K562 (cell line): ENCODE data around the gene EPB41L4A. TPM values are rescaled to one million over a fixed set of nuclear protein-coding genes. Genes with fewer than 3 reads are reported as not detected.

Source experiments
- ATAC-seq: fragments of 200-7000 bp; cut with Tn5 transposase; 3 replicates; pipeline ENCODE4 v1.9.1; 2020; ENCODE audit warnings: moderate library complexity
- BruUV-seq: library from RNA; stranded (reverse); fragments of 400-500 nt; replicated peaks from 2 replicates; lab custom pipeline; 2021; lab: Mats Ljungman, UMichigan
- CTCF ChIA-PET: fragments of 300-600 bp; formaldehyde crosslinking; extraction: SDS; loops from one replicate; lab custom pipeline; 2021; ENCODE audit warnings: low intra/inter-chr PET ratio; lab: Yijun Ruan, JAX
- POLR2A ChIA-PET: fragments of 300-600, 350-650 bp; sonication (Branson Sonifier 250); formaldehyde crosslinking; extraction: SDS; loops from one replicate; lab custom pipeline; 2021; ENCODE audit warnings: antibody characterized with exemption, inconsistent platforms; lab: Yijun Ruan, JAX
- DNase-seq, 4 experiments: peaks; one replicate each; pipeline versions ENCODE4 v3.0.0 to v3.0.0-alpha.2; 2011 to 2018; ENCODE audit warnings: low spot score in 3 of 4, mixed read lengths in 3 of 4; ENCODE audit errors: extremely low read depth in 1 of 4
- FAIRE-seq: peaks from 2 replicates; lab custom pipeline; 2011; peaks lifted over from hg19 to GRCh38; lab: Jason Lieb, UNC
- H2AFZ ChIP-seq: 2 replicates; pipeline ENCODE4 v1.6.0; 2011; ENCODE audit warnings: low read depth, low read length, control low read depth, inconsistent platforms
- H3K27ac ChIP-seq: fragments of 200-600 bp; 3 replicates; pipeline ENCODE4 v1.8.0; 2011; ENCODE audit warnings: low read depth, mild to moderate bottlenecking, control low read depth, inconsistent platforms, low read length, moderate library complexity, mixed read lengths; ENCODE audit errors: extremely low read depth
- H3K27me3 ChIP-seq, 2 experiments: fragments of 300-600 bp in 1 of 2; 2 replicates in 1 of 2; 3 replicates in 1 of 2; pipeline versions ENCODE4 v1.6.0 to v1.8.0; 2011; ENCODE audit warnings: inconsistent platforms in 2 of 2, low read length in 2 of 2, mild to moderate bottlenecking in 1 of 2, mixed read lengths in 1 of 2, moderate library complexity in 1 of 2; ENCODE audit not compliant: control insufficient read depth in 2 of 2, insufficient read depth in 2 of 2
- H3K36me3 ChIP-seq: fragments of 300-600 bp; 3 replicates; pipeline ENCODE4 v1.8.0; 2011; ENCODE audit warnings: mild to moderate bottlenecking, low read length, inconsistent platforms; ENCODE audit not compliant: control insufficient read depth, insufficient read depth
- H3K4me1 ChIP-seq, 2 experiments: fragments of 200-600 bp in 1 of 2; replicated peaks in 1 of 2; 2 replicates in 1 of 2; 3 replicates in 1 of 2; pipeline versions ENCODE4 v1.5.1 to v1.8.0; 2011; ENCODE audit warnings: inconsistent platforms in 2 of 2, low read length in 2 of 2, mild to moderate bottlenecking in 1 of 2, mixed read lengths in 1 of 2, moderate library complexity in 1 of 2; ENCODE audit not compliant: control insufficient read depth in 2 of 2, insufficient read depth in 2 of 2
- H3K4me2 ChIP-seq: 2 replicates; pipeline ENCODE4 v1.6.1; 2011; ENCODE audit warnings: low read length, control low read depth, inconsistent platforms, mixed read lengths; ENCODE audit not compliant: insufficient read depth
- H3K4me3 ChIP-seq: fragments of 200-600 bp; sonication (generic), shearing (Covaris generic); 2 replicates; pipeline ENCODE4 v1.5.1; 2016; ENCODE audit warnings: control low read depth, inconsistent platforms
- H3K79me2 ChIP-seq: fragments of 200-600 bp; 3 replicates; pipeline ENCODE4 v1.8.0; 2011; ENCODE audit warnings: low read length, inconsistent platforms; ENCODE audit not compliant: control insufficient read depth, insufficient read depth
- H3K9ac ChIP-seq, 2 experiments: 2 replicates each; pipeline versions ENCODE4 v1.6.0 to v1.6.1; 2011; ENCODE audit warnings: low read depth in 2 of 2, low read length in 2 of 2, control low read depth in 1 of 2, inconsistent platforms in 1 of 2, mild to moderate bottlenecking in 1 of 2, mixed read lengths in 1 of 2; ENCODE audit not compliant: insufficient read depth in 1 of 2
- H3K9me1 ChIP-seq: one replicate; pipeline ENCODE4 v1.6.0; 2011; ENCODE audit warnings: inconsistent platforms, mild to moderate bottlenecking, low read length, moderate library complexity; ENCODE audit not compliant: control insufficient read depth, insufficient read depth
- H3K9me3 ChIP-seq: replicated peaks from 2 replicates; pipeline ENCODE4 v1.5.1; 2011; ENCODE audit warnings: low read depth, low read length, inconsistent platforms; ENCODE audit not compliant: control insufficient read depth, insufficient read depth
- H4K20me1 ChIP-seq: replicated peaks from 2 replicates; pipeline ENCODE4 v1.6.1; 2011; ENCODE audit warnings: low read length, inconsistent platforms, mixed read lengths; ENCODE audit not compliant: control insufficient read depth, insufficient read depth
- BCL6 ChIP-seq: fragments of 250-450 bp; sonication (Bioruptor Pico); IDR thresholded peaks from 2 replicates; pipeline ENCODE4 v1.4.0; 2020
- ELK3 ChIP-seq: fragments of 450-650 bp; formaldehyde crosslinking; IDR thresholded peaks from 2 replicates; pipeline ENCODE4 v1.4.0; 2020; ENCODE audit warnings: mild to moderate bottlenecking
- KAT7 ChIP-seq: sonication (generic); formaldehyde crosslinking; IDR thresholded peaks from 2 replicates; pipeline ENCODE4 v1.8.0; 2022; ENCODE audit warnings: missing genetic modification reagents, mild to moderate bottlenecking, borderline replicate concordance
- KLF16 ChIP-seq: IDR thresholded peaks from 2 replicates; pipeline ENCODE4 v1.6.1; 2016; ENCODE audit warnings: antibody characterized with exemption
- NFE2L1 ChIP-seq: fragments of 450-650 bp; IDR thresholded peaks from 2 replicates; pipeline ENCODE4 v1.6.1; 2016; ENCODE audit warnings: missing genetic modification characterization, low read depth, mild to moderate bottlenecking, missing compliant biosample characterization, moderate library complexity, borderline replicate concordance
- WHSC1 ChIP-seq: IDR thresholded peaks from one replicate; pipeline ENCODE4 v1.6.1; 2012; ENCODE audit warnings: low read length, control low read depth, inconsistent platforms
- ZFP91 ChIP-seq: sonication (generic); formaldehyde crosslinking; IDR thresholded peaks from 2 replicates; pipeline ENCODE4 v1.8.0; 2022; ENCODE audit warnings: mild to moderate bottlenecking, missing genetic modification reagents
- ZFX ChIP-seq: sonication (generic); formaldehyde crosslinking; IDR thresholded peaks from 2 replicates; pipeline ENCODE4 v1.8.0; 2022; ENCODE audit warnings: mild to moderate bottlenecking, missing genetic modification reagents, moderate library complexity
- ZMIZ1 ChIP-seq, 2 experiments: fragments of 150-350 bp in 1 of 2; IDR thresholded peaks; 2 replicates each; pipeline ENCODE4 v1.6.1; 2012 to 2016; ENCODE audit warnings: low read depth in 2 of 2, low read length in 2 of 2, mild to moderate bottlenecking in 1 of 2, moderate library complexity in 1 of 2
- ZSCAN29 ChIP-seq: fragments of 450-650 bp; IDR thresholded peaks from 2 replicates; pipeline ENCODE4 v1.6.1; 2017
- WGBS: fragments of 100-300 bp; shearing (Covaris generic); methylation state at CpG from one replicate; pipeline ENCODE4 v1.1.6; 2016; ENCODE audit warnings: low coverage, mixed read lengths; ENCODE audit not compliant: insufficient coverage; ENCODE audit errors: missing lambda C conversion rate; 5-methylcytosine and 5-hydroxymethylcytosine counted together
- in situ Hi-C: fragments of 300-500 bp; cut with MboI; formaldehyde crosslinking; loops from 4 replicates; pipeline ENCODE4 v1.15.0; 2018; ENCODE audit warnings: inconsistent platforms, mixed read lengths
- intact Hi-C: fragments of 100-400 bp; cut with micrococcal nuclease; formaldehyde crosslinking; loops from 2 replicates; pipeline ENCODE4 v1.14.2; 2022
- polyA plus RNA-seq, 8 experiments: library from polyadenylated mRNA; depleted of rRNA in 4 of 8; stranded (reverse) in 5 of 8; unstranded in 3 of 8; fragments of >200 nt; fragmentation: Nextera tagmentation in 2 of 8; fragmentation: Illumina TruSeq in 1 of 8; extraction: Ambion mirVana in 2 of 8; extraction: Trizol in 1 of 8; gene quantifications; 2 replicates each; pipeline versions ENCODE4 v1.2.1 to v1.2.3, GENCODE V29; 2011 to 2014; ENCODE audit warnings: inconsistent platforms in 1 of 8, missing spikeins in 1 of 8
- total RNA-seq, 7 experiments: library from RNA; depleted of rRNA in 6 of 7; stranded (reverse); fragments of >200 nt in 6 of 7; fragmentation: Illumina TruSeq in 2 of 7; extraction: Trizol in 2 of 7; gene quantifications; 2 replicates each; pipeline versions ENCODE4 v1.2.1 to v1.2.3, GENCODE V29; 2011 to 2021; ENCODE audit warnings: low replicate concordance in 1 of 7

Gene EPB41L4A
- total and polyA plus RNA-seq, 9 of the 15 experiments (the other 6 are each of a cell fraction or from before 2014, with no cell fraction given) = 0.04 to 0.35 (median 0.12) TPM; not detected in 3

- intact Hi-C loops (no loop called here), in situ Hi-C loops (no loop called here)
- no peaks in the 10 kb centered on the region for H3K36me3 ChIP-seq
- no peak overlapping the region for H3K27ac ChIP-seq
- H4K20me1 ChIP-seq = no peaks in the 10 kb centered on the region
- H3K9me1 ChIP-seq = no peaks in the 10 kb centered on the region
- ATAC-seq (no peak), FAIRE-seq (no peak), DNase-seq (no peak)
- H2AFZ ChIP-seq = no peak overlapping the region
- H3K4me3 ChIP-seq = no peak overlapping the region
- no peaks in the 10 kb centered on the region for H3K9me3 ChIP-seq
- no TSS peak for BruUV-seq
- CTCF ChIA-PET = no interaction called here
- POLR2A ChIA-PET = no interaction called here
- WGBS = 0% methylated on average over 1 of the region's 1 CpG
- H3K79me2 ChIP-seq = no peaks in the 10 kb centered on the region
- H3K27me3 ChIP-seq = peaks cover 4 to 5% of the 10 kb centered on the region in 2 experiments; a peak in 4 of 5 replicates
- H3K4me2 ChIP-seq = no peak overlapping the region
- no peaks in the 10 kb centered on the region for H3K4me1 ChIP-seq
- no peak for TF ChIP-seq BCL6 (CRISPR knock-in tag)
- no peak for TF ChIP-seq ZSCAN29
- TF ChIP-seq WHSC1 = no peak
- TF ChIP-seq ZMIZ1 (IDR thresholded peaks at IDR 0.05; ENCODE audit: low read depth in 2 of 2, low read length in 2 of 2) = no peak
- TF ChIP-seq ELK3 (CRISPR knock-in tag) = no peak
- TF ChIP-seq KAT7 (CRISPR knock-in tag) = no peak
- no peak for TF ChIP-seq KLF16
- no peak for TF ChIP-seq ZFX (CRISPR knock-in tag)
- no peak for TF ChIP-seq NFE2L1 (tag)
- TF ChIP-seq ZFP91 (CRISPR knock-in tag) = no peak
- no peak overlapping the region for H3K9ac ChIP-seq
Measured at GRCh38 chr5:112310746-112311145, 108.3 kb downstream of the EPB41L4A start.
